ENCODE results near the gene PPM1J.
A peak's percentile ranks its signal among the peaks of the same experiment; 100 is the strongest.

Gene PPM1J

DNA sequence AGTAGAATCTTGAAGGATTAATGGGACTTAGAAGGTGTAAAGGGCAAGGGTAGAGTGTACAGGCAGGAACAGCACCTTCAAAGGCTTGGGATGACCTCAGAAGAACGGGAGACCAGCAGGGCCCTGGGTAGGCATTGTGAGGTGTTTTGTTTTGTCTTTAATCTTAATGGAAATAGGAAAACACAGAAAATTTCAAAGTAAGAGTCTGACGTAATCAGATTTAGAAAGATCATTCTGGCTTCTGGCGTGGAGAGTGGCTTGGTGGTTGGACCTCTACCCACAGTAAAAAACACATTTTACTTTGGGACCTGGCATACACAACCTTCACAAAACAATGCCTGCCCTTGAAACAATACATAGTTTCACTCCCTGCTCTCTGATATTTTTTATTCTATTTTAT, 36.5 kb downstream of the PPM1J start:
- no peak overlapping the region for H3K4me3 ChIP-seq (ENCODE audit: low read depth, low read length)
- H3K27me3 ChIP-seq (ENCODE audit: insufficient read depth, low read depth, severe bottlenecking): no peaks in the 10 kb centered on the region
- no peaks in the 10 kb centered on the region for H3K9me3 ChIP-seq (ENCODE audit: severe bottlenecking)
- H3K27ac ChIP-seq: no peak overlapping the region
- no peak for DNase-seq
- peaks cover 11% of the 10 kb centered on the region for H3K36me3 ChIP-seq
- TF ChIP-seq, protein P1, sequence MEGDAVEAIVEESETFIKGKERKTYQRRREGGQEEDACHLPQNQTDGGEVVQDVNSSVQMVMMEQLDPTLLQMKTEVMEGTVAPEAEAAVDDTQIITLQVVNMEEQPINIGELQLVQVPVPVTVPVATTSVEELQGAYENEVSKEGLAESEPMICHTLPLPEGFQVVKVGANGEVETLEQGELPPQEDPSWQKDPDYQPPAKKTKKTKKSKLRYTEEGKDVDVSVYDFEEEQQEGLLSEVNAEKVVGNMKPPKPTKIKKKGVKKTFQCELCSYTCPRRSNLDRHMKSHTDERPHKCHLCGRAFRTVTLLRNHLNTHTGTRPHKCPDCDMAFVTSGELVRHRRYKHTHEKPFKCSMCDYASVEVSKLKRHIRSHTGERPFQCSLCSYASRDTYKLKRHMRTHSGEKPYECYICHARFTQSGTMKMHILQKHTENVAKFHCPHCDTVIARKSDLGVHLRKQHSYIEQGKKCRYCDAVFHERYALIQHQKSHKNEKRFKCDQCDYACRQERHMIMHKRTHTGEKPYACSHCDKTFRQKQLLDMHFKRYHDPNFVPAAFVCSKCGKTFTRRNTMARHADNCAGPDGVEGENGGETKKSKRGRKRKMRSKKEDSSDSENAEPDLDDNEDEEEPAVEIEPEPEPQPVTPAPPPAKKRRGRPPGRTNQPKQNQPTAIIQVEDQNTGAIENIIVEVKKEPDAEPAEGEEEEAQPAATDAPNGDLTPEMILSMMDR (IDR thresholded peaks at IDR 0.05; ENCODE audit: low read depth, low read length): no peak

DNA sequence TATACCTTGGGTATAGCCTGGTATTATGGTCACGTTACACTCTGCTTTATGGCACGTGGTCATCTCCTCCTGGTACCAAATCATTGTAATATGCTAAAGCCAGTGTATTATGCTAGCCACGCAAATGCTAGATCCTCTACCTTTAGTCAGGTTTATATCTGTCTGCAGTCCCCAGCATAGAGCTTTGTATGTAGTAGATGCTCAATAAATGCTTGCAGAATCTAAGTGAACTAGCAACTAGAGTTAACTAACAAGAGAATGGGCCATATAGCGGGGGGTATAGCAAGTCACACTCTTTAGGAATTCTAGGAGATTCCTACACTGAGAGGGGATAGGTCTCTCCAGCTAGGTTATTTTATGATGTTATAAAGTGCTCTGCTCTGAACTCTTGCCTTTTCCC, 37.6 kb downstream of the PPM1J start:
- no peak overlapping the region for H3K27ac ChIP-seq
- H3K9me3 ChIP-seq (ENCODE audit: severe bottlenecking): no peaks in the 10 kb centered on the region
- H3K36me3 ChIP-seq: peaks cover 11% of the 10 kb centered on the region
- no peak for DNase-seq
- H3K27me3 ChIP-seq (ENCODE audit: insufficient read depth, low read depth, severe bottlenecking): no peaks in the 10 kb centered on the region
- no peak overlapping the region for H3K4me3 ChIP-seq (ENCODE audit: low read depth, low read length)
- TF ChIP-seq, protein P1 (IDR thresholded peaks at IDR 0.05; ENCODE audit: low read depth, low read length): no peak

DNA sequence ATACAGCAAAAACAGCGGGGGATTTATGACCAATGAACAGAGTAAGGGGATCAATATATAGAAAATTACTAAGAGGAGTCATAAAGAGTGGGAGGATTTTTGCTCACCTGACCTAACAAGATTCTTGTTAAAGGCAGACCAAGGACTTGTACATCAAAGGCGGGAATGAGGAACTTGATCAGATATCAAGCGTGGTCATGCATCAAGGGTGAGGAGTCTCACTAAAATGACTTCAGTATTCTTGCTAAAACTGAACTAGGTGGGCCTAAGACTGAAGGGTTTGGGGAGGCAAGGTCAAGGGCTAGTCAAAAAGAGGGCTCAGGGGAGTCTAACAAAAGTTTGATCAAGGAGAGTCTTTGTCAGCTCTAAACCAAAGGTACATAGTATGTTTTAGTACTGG, 38.6 kb downstream of the PPM1J start:
- no peak for DNase-seq

DNA sequence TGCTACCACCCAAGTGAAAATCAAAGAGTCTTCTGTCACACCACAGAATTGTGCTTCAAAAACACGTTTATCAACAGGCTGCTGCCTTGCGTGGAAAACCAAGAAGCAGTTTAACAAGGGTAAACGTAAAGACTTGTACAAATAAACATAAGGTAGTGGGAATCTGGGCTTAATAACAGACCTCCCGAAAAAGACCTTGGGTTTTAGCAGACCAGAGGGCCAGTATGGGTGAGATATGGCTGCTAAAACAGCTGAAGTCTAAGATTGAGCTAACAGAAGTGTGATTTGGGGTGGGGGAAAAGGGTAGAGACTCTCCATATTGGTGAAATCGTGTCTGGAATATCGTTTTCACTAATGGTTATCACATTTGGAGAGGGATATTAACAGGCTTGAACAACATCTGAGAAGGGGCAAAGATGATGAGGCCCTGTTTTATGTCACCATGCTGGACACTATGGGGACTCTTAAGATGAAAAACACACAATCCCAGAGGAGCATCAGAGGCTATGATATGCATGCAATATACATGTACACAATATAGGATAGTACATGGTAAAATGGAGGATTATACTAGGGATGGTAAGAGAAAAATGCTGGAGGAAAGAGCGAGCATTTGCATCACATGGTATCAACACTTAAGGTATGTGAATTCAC, 39.3 kb downstream of the PPM1J start:
- Histone ChIP-seq H3K36me3 (peaks cover 7% of the 10 kb centered on the region), H3K4me3 (ENCODE audit: low read depth, low read length) (peak overlapping the region; percentile 92), H3K27ac (peak overlapping the region; percentile 90), H3K27me3 (ENCODE audit: insufficient read depth, low read depth, severe bottlenecking) (no peaks in the 10 kb centered on the region), H3K9me3 (ENCODE audit: severe bottlenecking) (no peaks in the 10 kb centered on the region)
- DNase-seq: no peak
- TF ChIP-seq, protein P1 (IDR thresholded peaks at IDR 0.05; ENCODE audit: low read depth, low read length): no peak

More for the DNA sequence above, 38.6 kb downstream of the PPM1J start:
- TF ChIP-seq, protein P1 (IDR thresholded peaks at IDR 0.05; ENCODE audit: low read depth, low read length): no peak
- H3K36me3 ChIP-seq: peaks cover 7% of the 10 kb centered on the region
- H3K27ac ChIP-seq: no peak overlapping the region
- no peak overlapping the region for H3K4me3 ChIP-seq (ENCODE audit: low read depth, low read length)
- H3K27me3 ChIP-seq (ENCODE audit: insufficient read depth, low read depth, severe bottlenecking): no peaks in the 10 kb centered on the region
- no peaks in the 10 kb centered on the region for H3K9me3 ChIP-seq (ENCODE audit: severe bottlenecking)

DNA sequence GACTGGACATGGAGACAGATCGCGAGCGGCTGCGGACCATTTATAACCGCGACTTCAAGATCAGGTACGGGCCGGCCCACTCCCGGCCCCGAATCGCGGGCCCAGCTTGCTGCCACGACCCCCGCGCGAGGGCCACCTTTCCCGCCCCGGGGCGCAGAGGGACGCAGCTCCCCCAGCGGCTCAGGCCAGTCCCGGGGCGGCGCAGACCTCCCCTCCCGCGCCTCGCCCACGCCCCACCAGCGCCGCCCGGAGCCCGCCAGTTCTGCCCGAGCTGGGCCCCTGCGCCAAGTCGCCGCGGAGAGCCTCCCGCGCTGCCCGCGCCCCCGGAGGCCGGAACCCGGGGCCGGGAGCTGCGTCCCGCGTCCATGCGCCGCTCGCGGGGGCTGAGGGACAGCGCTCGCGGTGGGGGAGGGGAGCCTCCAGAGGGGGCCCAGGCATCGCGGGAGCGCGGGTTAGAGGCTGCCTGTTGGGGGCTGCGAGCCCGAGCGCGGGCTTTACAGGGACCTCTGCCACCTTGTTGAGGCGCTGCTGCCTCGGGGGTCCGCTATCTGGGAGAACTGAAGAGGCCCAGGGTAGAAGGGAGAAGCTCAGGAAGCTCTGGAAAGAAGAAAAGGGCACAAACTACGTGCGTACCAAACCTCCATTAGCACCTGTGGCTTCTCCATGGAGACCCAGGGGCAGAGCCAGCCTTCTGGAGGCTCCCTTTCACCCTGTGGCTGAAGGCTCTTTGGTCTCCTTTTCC, 40.0 kb downstream of the PPM1J start:
- DNase-seq: peak; percentile 54
- peaks cover 7% of the 10 kb centered on the region for H3K36me3 ChIP-seq

More for the DNA sequence above, 40.0 kb downstream of the PPM1J start:
- H3K4me3 ChIP-seq (ENCODE audit: low read depth, low read length): peak overlapping the region; percentile 92
- H3K9me3 ChIP-seq (ENCODE audit: severe bottlenecking): no peaks in the 10 kb centered on the region
- H3K27ac ChIP-seq: peak overlapping the region; percentile 90
- TF ChIP-seq, protein P1 (IDR thresholded peaks at IDR 0.05; ENCODE audit: low read depth, low read length): peak; percentile 31; the same call in 1 of the 2 replicates
- no peaks in the 10 kb centered on the region for H3K27me3 ChIP-seq (ENCODE audit: insufficient read depth, low read depth, severe bottlenecking)

Measured in WERI-Rb-1 (cell line).